Stimulated activated CD8-positive, alpha-beta memory T cell treated with anti-CD3 and anti-CD28 coated beads, Interleukin-12 subunit alpha, Interleukin-12 subunit beta, amount 100 ng/mL, for 4 hours (primary cell): ENCODE data around the gene DNAH17.
"Not testable (repeated sequence)": the region's sequence is repeated elsewhere in the genome, so short reads cannot be mapped to it uniquely, and the experiment has no call there.

ENCODE experiments used
- DNase-seq: peaks from one replicate; pipeline ENCODE4 v3.0.0-alpha.2; 2020; ENCODE audit warnings: low read depth

Gene DNAH17

DNA sequence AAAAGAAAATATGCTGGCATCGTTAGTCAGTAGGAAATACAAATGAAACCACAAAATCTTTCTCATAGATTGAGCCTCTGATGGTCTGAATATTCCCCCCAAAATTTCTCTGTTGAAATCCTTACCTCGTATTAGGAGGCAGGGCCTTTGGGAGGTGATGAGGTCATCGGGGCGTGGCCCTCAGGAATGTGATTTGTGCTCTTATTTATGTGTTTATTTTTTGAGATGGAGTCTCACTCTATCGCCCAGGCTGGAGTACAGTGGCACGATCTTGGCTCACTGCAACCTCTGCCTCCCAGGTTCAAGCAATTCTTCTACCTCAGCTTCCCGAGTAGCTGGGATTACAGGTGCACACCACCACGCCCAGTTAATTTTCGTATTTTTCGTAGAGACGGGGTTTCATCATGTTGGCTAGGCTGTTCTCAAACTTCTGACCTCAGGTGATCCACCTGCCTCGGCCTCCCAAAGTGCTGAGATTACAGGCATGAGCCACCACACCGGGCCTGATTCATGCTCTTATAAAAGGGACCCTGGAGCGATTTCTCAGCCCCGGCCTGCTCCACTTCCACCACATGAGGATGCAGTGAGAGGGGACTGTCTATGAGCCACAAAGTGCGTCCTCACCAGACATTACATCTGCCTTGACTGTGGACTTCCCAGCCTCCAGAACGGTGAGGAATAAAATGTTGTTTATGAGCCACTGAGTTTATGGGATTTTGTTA, 53.1 kb downstream of the DNAH17 start:
- no peak for DNase-seq

DNA sequence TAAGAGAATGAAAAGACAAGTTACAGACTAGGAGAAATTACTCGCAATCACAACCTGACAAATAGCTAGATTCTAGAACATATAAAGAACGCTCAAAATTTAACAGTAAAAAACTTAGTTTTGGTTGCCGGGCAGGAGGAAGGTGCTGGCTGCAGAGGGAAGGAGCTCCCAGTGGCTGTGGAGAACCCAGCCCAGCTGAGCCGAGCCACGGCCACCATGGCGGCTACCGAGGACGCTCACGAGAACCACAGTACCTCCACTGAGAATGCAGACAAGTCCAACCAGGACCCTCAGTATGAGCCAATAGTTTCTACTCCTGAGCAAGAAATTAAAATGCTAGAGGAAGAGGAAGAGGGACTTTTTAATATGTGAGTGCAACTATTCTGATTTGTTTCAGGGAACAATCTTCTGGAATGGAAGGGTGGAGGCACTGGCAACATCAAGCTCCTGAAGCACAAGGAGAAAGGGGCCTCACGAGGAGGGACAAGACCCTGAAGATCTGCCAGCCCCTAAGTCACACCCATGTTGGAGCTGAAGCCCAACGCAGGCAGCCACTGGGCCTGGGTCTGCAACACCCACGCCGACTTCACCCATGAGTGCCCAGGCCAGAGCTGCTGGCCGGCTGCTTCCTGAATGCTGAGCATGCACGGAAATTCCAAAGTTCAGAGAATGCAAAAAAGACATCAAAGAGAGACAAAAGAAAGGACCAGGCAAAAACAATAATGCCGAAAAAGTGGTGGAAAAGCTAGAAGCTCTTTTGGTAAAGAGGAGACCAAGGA, 55.0 kb downstream of the DNAH17 start:
- DNase-seq = no peak

DNA sequence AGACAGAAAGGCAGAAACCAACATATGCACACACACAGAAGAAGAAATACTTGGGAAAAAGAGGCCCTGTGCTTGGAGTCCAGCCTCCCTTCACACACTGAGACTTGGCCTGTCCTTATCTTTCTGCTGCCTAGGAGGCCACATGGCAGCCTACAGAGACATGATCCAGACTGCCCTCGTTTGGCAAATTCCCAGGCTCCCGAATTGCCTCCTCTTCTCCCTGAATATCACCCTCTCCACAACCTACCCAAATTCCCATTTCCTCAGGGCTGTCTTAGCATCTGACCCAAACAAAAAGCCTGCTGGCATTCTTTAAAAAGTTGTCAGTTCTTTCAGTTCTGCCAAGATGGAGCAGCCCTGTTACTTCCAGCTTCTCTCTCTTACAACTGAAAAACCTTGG, 59.8 kb downstream of the DNAH17 start:
- DNase-seq = no peak

DNA sequence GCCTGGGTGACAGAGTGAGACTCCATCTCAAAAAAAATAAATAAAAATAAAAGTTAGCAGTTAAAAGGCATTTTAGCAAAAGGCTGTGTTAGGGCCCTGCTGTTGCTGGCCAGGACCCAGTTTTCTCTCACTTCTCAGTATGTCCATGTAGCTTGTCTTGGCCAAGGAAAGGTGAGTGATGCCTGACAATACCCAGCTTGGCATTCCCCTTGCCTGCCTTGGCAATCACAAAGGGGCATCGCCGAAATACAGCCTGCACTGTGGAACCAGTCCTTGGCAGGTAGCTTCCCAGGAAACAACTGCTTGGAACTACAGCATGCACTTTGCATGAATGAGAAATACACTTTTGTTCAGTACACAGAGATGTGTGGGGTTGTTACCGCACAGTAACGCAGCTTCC, 61.7 kb downstream of the DNAH17 start:
- no peak for DNase-seq

DNA sequence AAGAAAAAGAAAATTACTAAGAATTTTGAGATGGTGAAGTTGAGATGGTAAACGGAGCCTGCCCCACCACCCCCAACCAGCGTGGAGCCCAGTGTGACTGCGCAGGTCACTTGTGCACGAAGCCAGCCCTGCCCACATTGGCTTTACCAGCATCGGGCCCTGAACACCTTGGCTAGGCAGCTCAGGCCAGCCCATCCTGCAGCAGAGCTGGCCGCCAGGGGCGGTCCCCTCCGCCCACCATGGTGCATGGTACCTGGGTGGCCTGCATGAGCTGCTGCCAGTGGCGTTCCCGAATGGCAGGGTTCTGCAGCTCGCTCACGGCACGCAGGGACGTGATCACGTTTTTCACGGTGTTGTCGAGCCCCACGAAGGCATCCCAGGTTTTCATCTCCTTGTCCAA, 62.7 kb downstream of the DNAH17 start:
- DNase-seq = no peak

DNA sequence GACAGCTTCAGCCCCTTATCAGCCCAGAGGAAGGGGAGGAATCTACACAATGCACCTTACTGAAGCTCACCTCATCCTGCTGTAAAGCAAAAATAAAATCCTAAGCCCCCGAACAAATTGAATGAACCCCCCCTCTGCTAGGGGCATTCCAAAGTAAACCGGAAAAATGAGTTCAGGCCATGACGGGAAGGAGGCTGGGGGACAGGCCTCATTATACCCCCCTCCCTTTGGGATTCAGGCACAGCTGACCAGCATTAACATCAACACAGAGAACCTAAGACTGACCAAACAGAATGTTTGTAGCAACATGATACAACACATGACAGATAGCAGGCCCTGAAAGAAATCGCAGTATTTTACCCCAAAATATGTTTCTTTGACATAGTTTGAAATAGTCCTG, 64.2 kb downstream of the DNAH17 start:
- DNase-seq = no peak

DNA sequence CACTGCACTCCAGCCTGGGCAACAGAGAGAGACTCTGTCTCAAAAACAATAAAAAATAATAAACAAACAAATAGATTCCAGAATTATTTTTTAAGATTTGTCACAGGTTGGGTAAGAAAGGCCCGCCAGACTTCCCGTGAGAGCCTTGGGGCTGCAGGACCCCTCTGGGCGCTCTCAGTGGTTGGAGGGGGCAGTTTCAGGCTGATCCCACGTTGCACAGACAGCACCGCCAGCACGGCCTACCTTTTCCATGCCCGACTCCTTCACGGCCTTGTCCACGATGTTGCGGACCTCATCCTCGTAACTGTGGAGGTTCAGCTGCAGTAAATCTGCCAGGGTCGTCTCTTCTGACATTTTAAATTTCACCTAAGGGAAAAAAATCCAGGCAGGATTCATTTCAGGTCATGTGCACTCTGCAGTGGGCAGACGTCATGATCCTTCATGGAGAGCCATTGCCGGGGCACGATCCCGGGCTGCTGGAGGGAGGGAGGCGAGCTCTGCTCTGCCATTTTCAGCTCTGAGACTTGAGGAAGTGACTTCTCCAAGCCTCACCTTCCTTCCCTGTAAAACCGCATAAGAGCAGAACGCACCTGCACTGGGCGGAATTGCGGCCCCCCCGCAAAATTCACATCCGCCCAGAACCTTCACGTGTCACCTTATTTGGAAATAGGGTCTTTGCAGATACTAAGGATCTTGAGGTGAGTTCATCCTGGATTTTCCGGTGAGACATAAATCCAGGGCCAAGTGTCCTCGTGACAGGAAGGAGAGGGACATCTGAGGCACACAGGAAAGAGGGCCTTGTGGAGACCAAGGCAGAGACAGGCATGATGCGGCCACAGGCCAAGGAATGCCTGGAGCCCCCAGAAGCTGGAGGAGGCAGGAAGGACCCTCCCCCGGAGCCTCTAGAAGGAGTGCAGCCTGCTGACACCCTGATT, 66.8 kb downstream of the DNAH17 start:
- DNase-seq = no peak

DNA sequence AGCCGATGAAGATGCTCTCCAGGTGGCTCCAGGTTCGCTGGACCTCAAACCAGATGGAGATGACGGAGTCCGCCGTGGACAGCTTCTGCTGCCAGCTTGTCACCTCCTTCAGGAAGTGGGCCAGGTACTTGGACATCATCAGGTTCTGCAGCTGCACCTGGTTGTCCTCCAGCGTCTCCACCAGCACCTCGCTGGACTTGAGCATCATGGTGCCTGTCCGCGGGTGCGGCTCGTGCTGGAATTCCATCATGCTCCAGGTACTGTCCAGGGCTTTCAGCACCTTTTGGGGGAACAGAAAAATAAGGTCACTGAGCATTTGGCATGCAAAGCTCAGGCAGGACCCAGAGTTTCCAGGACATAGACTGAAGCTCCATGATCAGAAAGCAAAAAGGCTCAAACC, 69.7 kb downstream of the DNAH17 start:
- no peak for DNase-seq

DNA sequence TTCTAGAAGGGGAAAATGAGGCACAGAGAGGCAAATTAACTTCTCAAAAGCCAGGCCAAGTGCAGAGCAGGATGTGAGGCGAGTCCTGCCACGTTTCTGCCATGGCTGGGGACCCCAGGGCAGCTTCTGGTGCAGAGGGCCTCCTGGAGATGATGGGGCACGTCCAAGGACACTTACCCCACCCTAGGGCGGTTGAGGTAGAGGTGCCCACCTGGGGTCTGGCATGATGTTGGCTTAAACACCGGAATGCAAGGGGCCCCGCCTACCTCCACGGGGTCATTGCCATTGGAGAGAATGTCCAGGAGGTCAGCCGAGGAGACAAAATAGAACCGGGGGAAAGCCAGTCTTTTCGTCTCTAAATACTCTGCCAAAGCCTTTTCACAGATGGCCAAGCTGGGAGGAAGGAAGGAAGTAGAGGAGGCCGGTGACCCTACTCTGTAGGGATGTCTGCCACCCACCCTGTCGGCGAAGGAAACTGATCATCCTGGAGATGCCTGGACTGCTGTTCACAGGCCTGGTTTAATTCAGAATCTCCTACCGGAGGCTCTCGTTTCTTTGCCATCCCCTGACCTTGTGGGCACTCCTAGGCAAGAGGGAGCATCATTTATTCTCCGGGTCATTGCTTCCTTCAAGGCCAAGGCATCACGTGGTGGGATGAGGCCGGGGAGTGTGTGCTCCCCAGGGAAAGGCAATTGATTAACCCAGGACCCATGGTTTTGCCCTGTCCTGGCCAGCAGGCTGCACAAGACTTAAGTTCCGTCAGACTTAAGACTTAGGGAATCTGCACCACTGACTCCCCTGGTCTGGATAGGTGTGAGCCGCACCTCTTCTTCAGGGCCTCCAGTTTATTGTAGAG, 70.5 kb downstream of the DNAH17 start:
- no peak for DNase-seq

DNA sequence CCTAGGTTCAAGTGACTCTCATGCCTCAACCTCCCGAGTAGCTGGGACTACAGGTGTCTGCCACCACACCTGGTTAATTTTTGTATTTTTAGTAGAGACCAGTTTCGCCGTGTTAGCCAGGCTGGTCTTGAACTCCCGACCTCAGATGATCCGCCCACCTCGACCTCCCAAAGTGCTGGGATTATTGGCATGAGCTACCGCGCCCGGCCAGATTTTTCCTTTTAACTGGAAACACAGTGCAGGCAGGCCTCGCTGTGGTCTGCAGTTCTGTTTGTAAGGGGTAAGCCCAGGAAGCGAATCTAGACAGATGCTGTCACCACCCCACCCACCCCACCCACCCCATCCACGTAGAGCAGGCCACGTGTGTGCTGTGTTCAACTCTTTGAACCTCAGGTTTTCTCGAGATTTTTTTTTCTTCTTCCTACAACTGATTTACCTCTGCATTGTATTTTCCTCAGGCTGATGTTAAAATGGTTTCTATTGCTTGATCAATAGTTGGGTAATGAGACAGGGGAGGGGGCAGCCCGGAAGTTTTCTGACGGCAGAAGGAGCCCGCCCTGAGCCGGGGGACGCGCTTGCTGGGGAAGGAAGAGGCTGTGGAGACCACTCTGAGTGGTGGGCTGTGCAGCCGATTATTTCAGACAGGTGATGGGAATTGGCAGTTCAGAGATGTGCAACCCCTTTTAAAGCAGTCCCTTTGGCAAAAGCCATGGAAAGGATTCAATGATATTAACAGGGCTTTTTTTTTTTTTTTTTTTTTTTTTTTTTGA, 72.9 kb downstream of the DNAH17 start:
- DNase-seq = no peak

DNA sequence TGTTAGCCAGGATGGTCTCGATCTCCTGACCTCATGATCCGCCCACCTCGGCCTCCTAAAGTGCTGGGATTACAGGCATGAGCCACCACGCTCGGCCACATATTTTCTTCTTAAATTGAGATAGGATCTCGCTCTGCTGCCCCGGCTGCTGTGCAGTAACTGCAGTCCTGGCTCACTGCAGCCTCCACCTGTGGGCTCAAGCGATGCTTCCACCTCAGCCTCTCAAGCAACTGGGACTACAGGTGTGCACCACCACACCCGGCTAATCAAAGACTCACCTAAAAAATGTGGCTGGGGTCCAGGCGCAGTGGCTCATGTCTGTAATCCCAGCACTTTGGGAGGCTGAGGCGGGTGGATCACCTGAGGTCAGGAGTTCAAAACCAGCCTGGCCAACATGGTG, 73.8 kb downstream of the DNAH17 start:
- DNase-seq = not testable (repeated sequence)

DNA sequence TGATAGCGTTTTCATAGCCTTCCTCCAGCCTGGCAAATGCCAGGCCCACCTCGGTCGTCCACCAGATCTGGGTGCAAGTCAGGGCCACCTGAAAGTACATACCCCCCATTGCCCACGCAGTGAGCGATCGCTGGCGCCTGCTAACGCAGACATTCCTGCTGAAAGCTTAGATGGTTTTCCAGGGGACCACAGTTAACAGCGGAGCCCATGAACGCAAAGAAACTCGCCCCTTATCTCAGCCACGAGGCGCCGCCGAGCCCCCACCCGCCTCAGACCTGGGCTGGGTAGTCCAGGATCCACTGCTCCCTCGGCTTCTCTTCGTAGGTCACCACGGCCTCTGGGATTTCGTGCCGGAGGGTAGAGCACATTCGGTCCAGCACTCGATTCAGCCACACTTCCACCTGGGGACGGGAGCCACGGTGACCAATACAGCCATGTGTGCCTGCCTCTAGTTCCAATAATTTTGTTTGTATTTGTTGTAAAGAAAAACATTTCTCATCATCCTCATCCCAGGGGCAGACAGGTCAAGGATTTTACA, 74.5 kb downstream of the DNAH17 start:
- DNase-seq = no peak

DNA sequence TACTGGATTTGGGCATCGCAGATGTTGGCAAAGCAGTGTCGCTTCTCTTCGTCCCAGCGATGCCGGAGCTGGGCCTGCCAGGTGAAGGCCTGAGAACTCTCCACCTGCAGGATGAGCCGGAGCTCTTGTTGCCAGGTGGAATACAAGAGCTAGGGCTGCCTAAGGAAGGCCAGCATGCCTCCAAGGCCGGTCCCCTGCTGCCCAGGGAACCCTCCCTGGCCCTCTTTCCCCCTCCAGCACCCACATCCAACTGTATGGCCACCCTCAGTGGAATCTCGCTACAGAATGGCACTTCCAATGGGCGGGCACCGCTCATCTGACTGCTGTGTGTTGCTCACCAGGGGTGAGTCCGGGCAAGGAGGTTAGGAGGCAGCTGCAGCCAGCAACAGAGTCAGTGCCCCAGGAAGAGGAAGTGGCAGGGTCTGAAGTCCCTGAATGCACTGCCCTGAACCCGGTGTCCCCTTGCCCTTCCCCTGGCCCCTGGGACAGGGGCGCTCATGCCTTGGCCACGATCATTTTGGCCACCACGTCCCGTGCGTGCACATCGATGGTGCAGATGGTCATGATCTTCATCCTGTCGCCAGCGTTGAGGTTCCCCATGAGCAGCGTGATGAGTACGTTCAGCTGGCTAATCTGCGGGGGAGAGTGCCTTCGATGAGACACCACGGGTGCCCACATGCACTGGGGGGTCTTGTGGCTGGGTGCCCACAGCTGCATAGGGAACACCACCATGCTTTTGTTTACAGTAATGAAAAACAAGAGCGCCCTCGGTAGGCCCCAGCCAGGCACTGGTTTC, 75.8 kb downstream of the DNAH17 start:
- DNase-seq = no peak

DNA sequence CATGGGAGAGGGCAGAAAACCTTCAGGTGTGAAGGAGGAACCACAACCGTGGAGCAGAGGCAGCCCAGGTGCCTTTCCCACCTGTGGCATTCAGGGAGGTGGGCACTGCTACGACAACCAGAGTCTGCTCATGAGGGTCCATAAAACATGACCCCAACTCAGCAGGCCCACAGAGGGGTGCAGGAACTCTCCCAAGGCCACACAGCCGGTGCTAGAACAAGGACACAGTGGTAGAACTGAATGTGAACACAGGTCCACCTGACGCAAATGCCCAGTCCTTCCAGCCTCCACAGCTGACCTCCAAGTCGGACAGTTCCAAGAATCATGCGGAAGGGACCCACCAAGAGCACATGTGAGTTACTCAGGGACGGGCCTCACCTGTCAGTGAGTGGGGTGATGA, 76.4 kb downstream of the DNAH17 start:
- no peak for DNase-seq

DNA sequence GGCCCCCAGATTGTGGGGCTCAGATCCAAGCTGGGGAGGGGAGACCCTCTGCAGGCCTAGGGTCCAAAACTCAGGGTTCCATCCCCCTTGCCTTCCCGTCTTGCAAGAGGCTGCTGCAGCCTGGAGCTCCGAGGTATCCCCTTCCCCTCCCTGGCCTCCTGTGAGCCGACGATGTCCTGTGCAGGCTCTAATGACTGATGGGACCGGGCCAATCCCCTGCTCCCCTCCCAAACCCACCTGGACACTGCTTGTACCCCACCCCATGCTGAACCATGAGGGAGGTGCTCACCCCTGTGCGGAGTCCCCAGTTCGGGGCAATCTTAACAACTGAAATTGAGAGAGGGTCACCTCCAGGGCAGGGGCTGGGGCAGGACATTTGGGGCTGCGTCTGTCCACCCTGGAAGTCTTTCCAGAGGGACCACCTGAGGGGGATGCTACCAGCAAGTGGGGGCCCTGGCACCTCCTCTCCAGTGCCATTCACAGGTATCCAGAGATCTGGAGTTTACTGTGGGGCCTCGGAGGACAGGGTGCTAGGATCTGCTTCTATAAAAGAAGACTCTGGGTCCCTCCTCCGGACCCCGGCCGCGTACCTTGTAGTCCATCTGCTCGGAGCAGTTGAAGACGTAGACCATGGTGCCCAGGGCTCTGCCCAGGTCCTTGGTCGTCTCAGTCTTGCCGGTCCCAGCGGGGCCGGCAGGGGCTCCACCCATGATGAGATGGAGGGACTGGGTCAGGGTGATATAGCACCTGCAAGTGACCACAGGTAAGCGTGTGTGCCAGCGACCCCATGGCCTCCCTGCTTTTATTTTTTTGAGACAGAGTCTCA, 77.3 kb downstream of the DNAH17 start:
- no peak for DNase-seq

DNA sequence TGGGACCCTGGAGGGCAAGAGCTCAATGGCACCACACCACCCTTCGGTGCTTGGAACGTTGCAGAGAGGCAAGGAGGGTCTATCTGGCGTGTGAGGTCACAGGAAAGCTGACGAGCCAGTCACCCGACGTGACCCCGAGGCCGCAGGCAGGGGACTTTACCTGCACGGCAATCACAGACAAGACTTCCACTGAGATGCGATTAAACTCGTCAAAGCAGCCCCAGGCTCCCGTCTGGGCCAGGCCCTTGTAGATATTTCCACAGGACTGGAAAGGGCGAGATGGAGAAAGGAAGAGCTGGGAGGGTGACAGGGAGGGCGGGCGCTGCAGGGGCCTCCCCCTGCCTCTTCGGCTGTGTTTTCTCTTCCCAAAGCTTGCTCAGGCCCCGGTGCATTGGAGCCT, 78.3 kb downstream of the DNAH17 start:
- DNase-seq = no peak

DNA sequence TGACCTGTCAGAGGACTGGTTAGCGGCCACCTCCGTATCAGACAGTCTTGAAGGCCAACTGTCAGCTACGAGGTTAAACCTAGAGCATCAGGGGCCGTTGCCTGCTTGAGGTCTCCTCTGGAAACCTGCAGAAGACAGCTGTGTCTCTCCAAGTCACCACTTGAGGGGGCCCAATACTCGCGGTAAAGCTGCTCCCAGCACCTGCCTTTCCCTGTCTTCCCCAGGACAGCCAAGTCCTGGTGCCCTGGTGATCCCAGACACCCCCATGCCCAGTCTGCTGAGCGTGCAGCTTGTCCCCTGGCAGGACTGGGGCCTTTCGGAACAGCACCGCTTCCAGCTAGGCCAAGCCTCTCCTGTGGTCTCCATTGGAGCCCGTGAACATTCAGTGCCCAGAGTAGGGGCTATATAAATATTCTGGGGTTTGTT, 80.1 kb downstream of the DNAH17 start:
- no peak for DNase-seq

DNA sequence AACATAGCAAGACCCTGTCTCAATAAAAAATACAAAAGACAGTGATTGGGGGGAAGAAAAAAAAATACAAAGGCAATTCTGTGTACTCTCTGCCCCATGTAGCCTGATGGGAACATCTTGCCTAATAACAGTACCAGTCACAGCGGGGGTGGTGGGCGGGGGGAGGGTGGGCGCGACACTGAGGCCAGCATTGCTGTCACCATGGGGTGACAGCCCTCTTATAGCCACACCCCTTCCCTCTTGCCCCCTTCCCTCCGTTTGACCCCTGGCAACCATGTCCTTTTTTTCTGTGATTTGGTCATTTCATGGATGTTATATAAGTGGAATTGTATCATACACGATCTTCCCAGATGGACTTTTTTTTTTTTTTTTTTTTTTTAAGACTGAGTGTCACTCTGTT, 80.9 kb downstream of the DNAH17 start:
- no peak for DNase-seq

DNA sequence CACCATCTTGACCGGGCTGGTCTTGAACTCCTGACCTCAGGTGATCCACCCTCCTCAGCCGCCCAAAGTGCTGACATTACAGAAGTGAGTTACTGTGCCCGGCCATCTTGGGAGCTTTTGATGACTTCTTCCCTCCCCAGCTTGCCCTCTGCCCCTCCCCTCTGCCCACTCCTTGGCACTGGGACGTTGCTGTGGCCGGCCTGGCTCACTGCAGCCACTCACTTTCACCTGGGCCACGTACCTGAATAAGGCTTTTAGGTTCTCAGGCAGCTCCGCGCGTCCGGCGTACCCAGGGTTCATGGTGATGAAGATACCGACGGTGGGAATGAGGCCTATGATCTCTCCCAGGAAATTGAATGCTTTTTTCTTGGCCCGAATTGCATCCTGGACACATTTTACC, 81.6 kb downstream of the DNAH17 start:
- no peak for DNase-seq
